ENCODE measurements around the gene MAD1L1.

- TF ChIP-seq CTCF (IDR thresholded peaks at IDR 0.05; ENCODE audit: low read depth, low read length, poor library complexity, severe bottlenecking): no peak
- TF ChIP-seq EZH2phosphoT487 (IDR thresholded peaks at IDR 0.05; ENCODE audit: borderline replicate concordance, low read length): no peak
These were observed 383.8 kb downstream of the MAD1L1 start for GRCh38 chr7:1848911-1849311.
